H1 (cell line): ENCODE results near the gene LPAR3.

ENCODE experiments used
- GABPA ChIP-seq: IDR thresholded peaks from 2 replicates; pipeline ENCODE4 v1.6.1; 2011; ENCODE audit warnings: mild to moderate bottlenecking, low read length, moderate library complexity, borderline replicate concordance; ENCODE audit not compliant: insufficient read depth
- JUN ChIP-seq: IDR thresholded peaks from 2 replicates; pipeline ENCODE4 v1.6.1; 2011; ENCODE audit warnings: low read depth, mild to moderate bottlenecking, improper control_type of control experiment, low read length
- POLR2A ChIP-seq, 2 experiments: IDR thresholded peaks; 1 replicate in 1 of 2; 2 replicates in 1 of 2; pipeline ENCODE4 v1.6.1; 2011; ENCODE audit warnings: low read depth in 2 of 2, low read length in 2 of 2, mild to moderate bottlenecking in 2 of 2; ENCODE audit errors: control extremely low read depth in 1 of 2
- POLR2AphosphoS5 ChIP-seq: IDR thresholded peaks from 2 replicates; pipeline ENCODE4 v1.6.1; 2011; ENCODE audit warnings: low read depth, low read length
- RFX5 ChIP-seq: IDR thresholded peaks from 2 replicates; pipeline ENCODE4 v1.6.1; 2011; ENCODE audit warnings: low read depth, low read length, improper control_type of control experiment, borderline replicate concordance
- RXRA ChIP-seq: IDR thresholded peaks from 2 replicates; pipeline ENCODE4 v1.6.1; 2011; ENCODE audit warnings: low read depth, mild to moderate bottlenecking, low read length, moderate library complexity; ENCODE audit not compliant: insufficient read depth
- TF ChIP-seq, protein P1 (sequence below), 3 experiments: IDR thresholded peaks; 1 replicate in 2 of 3; 2 replicates in 1 of 3; pipeline versions ENCODE4 v1.5.1 to v1.6.1; 2011; ENCODE audit warnings: low read length in 3 of 3, mild to moderate bottlenecking in 3 of 3, inconsistent platforms in 2 of 3, low read depth in 1 of 3, moderate library complexity in 1 of 3; ENCODE audit not compliant: insufficient read depth in 1 of 3; ENCODE audit errors: control extremely low read depth in 1 of 3

DNA sequence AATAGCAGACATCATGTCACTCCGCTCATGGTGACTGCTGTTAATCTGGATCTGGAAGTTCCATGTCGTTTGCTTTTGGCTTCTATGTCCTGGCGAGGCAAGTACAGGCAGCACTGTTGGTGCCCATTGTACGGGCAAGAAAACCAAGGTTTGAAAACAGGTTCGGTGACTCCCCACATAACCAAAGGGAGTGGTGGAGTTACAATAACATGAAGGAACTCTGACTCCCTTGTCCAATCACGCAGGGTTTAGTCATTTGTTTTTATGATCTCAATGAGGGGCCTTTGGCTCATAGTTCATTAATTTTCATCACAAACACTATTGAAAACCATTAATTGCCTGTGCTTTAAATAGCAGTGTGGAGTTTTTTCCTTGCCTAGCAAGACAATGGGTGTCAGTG, 119.8 kb downstream of the LPAR3 start:
- TF ChIP-seq RXRA (no peak), RFX5 (no peak), POLR2AphosphoS5 (no peak), GABPA (no peak), POLR2A (IDR thresholded peaks at IDR 0.05; ENCODE audit: control extremely low read depth in 1 of 2, low read depth in 2 of 2, low read length in 2 of 2) (no peak), JUN (no peak)
- TF ChIP-seq, protein P1, sequence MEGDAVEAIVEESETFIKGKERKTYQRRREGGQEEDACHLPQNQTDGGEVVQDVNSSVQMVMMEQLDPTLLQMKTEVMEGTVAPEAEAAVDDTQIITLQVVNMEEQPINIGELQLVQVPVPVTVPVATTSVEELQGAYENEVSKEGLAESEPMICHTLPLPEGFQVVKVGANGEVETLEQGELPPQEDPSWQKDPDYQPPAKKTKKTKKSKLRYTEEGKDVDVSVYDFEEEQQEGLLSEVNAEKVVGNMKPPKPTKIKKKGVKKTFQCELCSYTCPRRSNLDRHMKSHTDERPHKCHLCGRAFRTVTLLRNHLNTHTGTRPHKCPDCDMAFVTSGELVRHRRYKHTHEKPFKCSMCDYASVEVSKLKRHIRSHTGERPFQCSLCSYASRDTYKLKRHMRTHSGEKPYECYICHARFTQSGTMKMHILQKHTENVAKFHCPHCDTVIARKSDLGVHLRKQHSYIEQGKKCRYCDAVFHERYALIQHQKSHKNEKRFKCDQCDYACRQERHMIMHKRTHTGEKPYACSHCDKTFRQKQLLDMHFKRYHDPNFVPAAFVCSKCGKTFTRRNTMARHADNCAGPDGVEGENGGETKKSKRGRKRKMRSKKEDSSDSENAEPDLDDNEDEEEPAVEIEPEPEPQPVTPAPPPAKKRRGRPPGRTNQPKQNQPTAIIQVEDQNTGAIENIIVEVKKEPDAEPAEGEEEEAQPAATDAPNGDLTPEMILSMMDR (IDR thresholded peaks at IDR 0.05; ENCODE audit: control extremely low read depth in 1 of 3, insufficient read depth in 1 of 3, low read depth in 1 of 3, low read length in 3 of 3) = no peak
